GM21786 (cell line): ENCODE results near the gene FOXP3.

Source experiments
- ATAC-seq: cut with Tn5 transposase; IDR thresholded peaks from one replicate; pipeline ENCODE4 v1.9.1; 2021; ENCODE audit not compliant: unreplicated experiment

Gene FOXP3

DNA sequence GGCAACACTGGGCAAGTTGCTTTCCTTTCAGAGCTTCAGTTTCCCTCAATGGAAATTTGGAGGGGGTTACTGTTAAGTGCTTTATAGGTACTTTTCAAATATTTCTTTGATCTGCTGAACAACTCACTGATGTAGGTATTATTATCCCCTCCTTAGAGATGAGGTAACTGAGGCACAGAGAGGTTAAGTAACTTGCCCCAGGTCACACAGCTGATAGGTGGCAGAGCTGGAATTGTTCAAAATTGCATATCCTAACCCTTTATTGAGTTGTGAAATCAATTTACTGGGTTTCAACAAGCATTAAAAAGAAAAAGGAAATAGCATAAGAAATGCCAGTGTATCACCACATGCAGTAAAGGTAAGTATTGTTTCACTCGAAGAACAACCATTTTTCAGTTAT is 11.7 kb upstream of the FOXP3 start:
- no peak for ATAC-seq

DNA sequence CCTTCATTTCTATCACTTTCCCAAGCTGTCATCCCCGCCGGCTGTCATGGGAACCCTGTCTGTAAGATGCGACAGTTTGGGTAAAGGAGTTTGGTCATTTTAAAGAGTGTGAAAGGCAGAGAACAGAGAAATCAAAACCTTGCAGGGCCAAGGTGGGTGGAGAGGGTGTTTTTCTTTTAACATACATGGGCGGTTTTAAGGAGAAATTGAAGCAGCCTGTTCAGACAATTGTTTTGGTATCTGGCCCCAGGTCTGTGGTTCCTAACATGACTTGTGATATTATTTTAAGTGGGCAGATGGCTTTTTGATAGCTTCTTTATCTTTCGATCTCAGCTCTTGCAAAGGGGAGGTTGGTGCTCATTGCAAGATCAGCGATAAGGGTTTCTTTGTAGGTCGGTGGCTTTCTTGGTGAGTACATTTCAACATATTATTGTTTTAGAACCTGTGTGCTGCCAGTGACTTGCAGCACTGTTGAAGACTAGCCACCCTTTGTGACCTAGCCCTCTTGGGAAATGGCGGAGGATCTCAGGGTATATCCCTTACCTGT is 8.7 kb upstream of the FOXP3 start:
- ATAC-seq: no peak

DNA sequence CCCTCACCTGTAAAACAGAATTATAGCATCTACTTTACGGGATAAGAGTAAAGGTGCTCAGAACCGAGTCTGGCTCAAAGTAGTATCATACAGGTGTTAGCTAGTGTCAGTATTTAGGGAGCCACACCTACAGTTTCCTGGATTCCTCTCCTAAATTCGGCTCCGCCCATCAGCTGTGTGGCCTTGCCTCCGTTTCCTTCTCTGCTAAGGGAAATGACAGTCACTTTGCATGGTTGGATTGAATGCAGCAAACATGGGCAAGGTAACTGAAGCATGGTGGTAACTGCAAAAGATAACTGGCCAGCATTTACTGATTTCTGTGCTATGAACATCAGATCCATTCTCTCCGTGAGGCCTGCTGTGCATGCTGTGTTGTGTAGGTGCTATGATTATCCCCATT is 7.9 kb upstream of the FOXP3 start:
- ATAC-seq: no peak

DNA sequence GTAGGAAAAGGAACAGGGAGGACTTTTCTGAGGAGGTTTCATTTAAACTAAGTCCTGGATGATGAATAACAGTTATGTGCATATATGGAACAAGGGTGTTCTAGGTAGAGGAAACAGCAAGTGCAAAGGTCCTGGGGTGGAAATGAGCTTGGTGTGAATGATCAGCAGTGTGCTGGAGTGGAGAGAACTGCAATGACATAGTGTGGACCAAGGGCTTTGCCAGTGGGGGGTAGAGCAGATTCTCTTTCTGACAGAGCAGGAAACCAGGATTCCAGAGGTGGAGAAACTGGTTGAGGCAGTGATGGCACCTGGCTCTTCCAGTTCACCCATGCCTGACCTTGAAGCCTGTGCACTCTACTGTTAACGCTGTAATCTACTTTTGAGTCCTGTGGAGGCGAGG is 6.8 kb upstream of the FOXP3 start:
- no peak for ATAC-seq

DNA sequence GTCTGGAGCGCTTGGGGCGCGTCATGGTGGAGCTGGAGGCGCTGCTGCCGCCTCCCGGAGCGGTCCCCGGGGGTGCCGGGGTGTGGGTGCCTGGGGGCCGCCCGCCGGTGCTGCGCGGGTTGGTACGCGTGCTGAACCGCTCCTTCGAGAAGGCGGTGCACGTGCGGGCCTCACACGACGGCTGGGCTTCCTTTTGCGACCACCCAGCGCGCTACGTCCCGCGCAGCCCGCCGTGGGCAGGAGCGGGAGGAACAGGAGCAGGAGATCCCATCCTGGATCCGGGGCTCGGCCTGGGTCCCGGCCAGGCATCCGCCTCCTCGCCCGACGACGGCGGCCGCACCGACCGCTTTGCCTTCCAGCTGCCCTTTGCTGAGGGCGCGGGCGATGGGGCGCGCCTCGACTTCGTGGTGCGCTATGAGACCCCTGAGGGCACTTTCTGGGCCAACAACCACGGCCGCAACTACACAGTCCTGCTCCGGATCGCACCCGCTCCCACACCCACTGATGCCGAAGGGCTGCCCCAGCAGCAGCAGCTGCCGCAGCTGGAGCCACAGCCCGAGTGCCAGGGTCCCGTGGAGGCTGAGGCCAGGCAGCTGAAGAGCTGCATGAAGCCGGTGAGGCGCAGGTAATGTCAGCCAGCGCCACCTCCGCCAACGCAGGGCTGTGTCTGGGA is 5.9 kb upstream of the FOXP3 start:
- ATAC-seq: no peak

DNA sequence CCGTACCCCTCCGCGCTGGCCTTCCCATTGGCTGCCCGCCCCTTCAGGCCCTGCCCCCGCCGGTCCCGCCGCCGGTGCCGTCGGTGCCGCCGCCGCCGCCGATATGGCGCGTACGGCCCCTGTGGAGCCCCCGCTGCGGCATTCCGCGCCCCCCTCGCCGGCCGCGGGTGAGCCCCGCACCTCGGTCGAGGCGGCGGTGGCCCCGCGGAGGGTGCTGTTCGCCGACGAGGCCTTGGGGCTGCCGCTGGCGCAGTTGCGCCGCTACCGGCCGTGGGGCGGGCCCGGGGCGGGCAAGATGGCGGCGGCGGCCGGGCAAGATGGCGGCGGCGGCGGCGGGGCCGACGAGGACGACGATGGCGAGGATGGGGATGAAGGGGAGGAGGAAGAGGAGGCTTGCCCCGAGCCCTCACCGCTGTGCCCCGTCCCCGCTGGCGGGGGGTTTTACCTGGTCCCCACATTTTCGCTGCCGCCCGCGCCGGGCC is 5.3 kb upstream of the FOXP3 start, which contains the start of gene PPP1R3F:
Gene PPP1R3F (plus strand): TSS at position 27 of the 482 bp plus-strand sequence. CDS start 77 bp downstream, at position 104.
- peak; percentile 13 for ATAC-seq

DNA sequence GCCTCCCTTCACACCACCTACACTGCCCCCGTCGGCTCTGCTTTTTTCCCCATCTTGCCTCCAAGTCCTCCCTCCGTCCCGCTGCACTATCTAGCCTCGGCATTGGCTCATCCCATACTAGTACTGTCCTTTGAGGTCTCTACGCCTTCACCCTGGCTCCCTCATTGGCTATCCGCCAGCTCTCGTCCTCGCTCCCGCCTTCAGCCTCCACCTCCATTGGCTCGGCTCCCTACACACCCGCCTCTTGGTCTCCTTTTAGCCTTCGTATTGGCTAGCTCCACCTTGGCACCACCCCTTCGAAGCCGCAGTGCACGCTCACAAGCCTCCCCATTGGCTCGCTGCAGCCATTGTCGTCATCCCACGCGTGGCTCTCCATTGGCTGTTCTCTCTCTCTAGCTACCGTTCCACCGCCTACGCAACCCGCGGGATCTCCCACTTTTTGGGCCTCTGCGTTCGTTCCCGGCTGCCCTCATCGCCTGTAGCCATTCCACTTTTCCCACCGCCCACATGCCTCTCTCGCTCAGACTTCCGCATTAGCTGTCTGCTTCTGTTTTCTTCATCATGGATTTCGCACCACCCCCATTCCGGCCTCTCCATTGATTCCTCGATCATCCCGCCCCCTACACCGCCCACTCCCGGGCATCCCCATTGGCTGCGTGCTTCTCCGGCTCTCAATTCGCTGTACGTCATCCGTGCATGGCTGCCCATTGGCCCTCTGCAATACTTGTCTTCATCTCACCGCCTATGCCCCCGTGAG is 4.7 kb upstream of the FOXP3 start:
- ATAC-seq: peak; percentile 83

DNA sequence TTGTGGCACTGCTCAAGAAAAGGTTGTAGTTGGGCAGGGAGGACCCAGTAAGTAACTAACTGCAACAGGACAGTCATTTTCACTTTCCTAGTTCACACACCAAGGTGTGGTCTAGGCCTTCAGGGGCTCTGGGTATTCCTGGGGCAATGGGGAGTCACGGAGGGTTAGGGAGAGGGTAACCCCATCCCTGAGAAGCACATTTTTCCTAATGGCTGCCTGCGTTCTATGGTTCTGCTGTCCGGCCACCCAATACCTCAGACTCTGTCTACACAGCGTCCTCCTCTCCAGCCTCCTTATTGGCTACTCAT is 4.1 kb upstream of the FOXP3 start:
- ATAC-seq: no peak

DNA sequence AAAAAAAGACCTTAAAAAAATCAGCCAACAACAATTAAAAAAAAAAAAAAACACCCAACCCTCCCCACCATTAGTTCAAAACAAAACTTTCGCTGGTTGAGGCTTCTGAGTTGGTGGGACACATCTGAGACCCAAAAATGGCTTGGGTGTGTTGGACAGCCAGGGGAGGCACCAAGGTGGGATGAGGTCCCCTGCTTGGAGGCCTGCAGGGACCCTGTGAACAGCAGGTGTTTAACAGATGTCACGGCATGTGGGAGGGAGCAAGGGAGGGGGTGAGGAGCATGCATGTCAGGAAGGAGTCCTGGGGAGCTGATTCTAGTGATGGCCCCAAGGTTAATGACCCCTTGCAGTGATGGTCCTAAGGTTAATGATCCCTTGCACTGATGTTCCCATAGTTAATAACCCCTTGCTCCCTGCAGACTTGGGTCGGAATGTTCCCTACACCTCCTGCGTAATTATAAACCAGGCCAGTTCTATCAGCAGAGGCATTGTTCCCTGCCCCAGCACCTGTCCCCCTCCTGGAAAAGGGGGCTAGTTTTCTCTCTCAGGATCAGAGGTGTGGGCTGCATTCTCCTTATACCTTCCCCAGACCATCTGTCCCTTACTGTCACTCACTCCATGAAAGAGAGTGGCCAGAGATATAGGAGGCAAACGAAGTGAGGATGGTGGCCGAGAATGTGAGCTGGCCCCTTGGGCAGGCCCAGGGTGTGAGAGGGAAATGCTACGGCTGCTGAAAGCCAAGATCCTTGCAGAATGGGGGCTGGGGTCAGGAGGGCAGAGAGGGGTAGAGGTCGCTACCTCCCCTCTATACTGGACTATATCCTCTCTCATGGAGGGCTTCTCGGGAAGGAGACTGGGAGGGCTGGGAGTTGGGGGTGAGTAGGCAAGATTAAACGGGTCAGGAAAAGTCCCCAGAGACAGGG is 2.3 kb upstream of the FOXP3 start:
- no peak for ATAC-seq

DNA sequence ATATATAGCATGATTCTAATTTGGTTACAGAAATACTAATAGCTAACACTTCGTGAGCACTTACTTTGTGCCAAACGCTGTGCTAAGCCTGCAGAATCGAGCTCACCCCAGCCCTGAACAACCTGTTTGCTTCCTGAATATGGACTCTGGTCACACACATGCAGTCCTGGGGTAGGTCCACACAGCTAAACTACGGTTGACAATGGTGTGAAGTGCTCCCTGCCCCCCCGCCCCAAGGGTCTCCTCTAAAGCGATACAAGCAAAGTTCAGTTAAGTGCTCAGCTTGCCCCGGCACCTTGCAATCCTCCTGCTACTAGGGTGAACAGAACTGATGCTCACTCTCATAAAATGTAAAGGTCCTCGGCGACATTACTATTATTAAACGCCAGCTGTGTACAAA is 879 bp downstream of the FOXP3 start:
- ATAC-seq: no peak

DNA sequence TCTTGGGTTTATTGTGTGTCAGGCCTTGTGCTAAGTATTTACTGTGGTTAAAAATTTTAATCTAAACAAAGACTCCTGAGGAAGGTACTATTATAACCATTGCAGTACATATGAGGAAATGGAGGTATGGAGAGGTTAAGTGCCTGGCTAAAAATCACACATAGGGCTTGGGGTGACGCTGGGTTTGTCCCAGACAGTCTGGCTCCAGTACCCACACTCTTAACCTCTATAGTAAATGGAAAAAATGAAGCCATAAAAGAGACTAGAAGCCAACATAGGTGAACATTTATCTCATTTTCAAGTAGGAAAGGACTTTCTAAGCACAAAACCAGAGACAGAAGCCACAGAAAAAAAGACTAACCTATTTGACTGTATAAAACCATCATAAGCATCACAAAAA is 1.9 kb downstream of the FOXP3 start:
- ATAC-seq: no peak

DNA sequence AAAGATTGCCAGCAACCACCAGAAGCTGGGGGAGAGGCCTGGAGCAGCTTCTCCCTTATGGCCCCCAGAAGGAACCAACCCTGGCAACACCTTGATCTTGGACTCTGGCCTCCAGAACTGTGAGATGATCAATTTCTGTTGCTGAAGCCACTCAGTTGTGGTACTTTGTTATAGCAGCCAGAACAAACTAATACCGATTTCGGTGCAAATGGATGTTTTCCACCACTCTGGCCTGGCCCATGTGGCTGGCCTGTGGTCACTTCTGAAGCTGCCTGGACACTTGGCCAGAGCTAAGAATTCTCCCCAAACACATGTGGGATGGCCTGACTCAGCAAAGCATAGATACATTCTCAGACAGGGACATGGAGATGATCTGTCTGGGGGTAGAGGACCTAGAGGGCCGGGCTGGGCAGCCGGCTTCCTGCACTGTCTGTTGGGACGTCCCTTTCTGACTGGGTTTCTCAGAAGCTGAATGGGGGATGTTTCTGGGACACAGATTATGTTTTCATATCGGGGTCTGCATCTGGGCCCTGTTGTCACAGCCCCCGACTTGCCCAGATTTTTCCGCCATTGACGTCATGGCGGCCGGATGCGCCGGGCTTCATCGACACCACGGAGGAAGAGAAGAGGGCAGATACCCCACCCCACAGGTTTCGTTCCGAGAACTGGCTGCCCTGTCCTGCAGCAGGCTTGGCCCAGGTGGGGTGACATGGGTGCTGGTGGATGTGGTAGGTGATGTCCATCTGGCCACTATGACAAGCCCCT is 4.1 kb downstream of the FOXP3 start:
- ATAC-seq: no peak

DNA sequence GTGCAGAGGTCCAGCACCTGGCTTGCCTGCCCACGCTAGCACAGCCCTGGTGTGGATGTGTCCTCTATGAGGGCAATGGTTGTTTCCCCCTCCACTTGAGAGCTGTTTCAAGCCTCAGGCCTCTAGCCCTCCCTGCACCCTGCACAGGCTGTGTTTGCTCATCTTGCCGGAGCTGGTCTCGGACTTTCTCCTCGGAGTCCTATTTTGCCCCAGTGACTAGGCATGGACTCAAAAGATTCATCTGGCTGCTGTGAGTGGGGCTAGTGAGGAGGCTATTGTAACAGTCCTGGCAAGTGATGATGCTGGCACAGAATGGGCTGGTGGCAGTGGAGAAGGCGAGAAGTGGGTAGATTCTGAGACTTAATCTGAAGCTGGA is 5.8 kb downstream of the FOXP3 start:
- no peak for ATAC-seq

DNA sequence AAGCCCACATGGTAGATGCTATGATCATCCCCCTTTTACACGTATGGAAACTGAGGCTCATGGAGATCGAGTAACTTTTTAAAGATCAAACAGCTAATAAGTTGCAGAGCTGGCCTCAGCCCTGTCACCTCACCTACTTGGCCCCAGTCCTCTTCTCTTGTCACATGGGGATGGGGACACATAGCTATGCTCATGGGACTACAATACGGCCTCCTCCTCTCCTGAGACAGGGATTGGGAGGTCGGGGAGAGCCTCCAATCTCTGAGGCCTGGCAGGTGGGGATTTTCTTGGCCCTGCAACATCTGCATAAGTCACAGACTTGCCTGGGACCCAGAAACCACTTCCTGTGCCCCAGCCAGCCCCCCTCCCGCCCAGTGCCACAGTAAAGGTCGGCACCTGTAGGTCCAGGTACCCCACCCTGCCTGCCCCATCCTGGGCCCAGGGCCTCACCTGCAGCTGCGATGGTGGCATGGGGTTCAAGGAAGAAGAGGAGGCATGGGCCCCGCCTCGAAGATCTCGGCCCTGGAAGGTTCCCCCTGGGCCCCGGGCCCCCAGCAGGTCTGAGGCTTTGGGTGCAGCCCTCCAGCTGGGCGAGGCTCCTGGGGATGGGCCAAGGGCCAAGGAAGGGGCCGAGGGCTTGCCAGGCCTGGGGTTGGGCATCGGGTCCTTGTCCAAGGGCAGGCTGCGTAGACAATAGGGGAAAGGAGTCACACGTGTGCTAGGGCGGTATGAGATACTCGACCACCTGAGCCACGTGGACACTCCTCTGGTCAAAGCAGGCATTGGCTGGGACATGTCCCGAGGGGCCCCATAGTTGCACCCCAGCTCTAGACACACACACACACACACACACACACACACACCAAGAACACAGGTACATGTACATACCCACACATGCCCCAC is 6.4 kb downstream of the FOXP3 start:
- ATAC-seq: no peak

DNA sequence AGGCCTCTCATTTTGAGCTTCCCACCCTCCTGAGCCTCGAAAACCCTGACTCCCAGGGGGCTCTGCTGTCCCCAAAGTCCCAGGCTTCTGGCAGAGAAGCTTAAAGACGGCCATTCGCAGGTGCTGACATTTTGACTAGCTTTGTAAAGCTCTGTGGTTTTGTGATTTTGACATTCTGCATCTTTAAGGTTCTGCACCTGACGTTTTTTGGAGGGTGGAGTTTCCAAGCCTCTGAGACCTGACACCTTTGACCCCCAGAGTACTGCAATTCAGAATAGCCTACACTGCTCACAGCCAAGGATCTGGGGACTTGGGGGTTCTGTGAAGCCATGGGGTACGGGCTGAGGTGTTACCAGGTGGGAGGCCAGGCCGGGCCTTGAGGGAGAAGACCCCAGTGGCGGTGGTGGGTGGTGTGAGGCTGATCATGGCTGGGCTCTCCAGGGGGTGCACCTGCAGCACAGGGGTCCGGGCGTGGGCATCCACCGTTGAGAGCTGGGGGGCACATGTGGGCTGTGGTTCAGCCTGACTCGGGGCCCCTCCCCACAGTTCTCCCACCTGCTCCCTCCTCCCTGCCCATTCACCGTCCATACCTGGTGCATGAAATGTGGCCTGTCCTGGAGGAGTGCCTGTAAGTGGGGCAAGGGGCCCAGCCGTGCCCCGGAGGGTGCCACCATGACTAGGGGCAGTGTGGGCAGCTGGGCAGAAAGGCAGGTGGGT is 7.3 kb downstream of the FOXP3 start:
- ATAC-seq: no peak

DNA sequence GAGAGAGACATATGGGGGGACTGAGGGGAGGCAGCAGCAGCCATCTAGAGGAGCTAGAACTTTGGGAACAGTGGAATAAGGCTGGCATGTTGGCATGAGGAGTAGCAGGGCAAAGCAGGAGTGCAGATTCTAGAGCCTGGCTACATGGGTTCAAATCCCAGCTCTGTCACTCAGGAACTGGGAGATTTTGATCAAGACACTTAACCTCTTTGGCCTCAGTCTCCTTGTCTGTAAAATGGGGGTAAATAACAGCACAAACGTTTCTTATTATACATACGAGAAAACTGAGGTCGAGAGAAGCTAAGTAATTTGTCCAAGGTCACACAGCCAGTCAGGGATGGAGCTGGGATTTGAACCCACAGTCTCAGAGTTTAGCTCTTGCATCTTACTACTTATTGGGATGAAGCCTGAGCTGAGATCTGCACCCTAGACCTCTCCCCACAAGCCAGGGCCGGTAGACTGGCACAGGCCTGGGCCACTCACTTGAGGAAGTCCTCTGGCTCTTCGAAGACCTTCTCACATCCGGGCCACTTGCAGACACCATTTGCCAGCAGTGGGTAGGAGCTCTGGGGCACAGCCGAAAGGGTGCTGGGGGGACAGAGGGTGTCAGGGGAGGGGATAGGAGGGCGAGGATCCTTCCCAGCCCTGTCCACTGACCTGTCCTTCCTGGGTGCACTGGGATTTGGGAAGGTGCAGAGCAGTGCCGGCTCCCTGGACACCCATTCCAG is 8.1 kb downstream of the FOXP3 start:
- no peak for ATAC-seq

DNA sequence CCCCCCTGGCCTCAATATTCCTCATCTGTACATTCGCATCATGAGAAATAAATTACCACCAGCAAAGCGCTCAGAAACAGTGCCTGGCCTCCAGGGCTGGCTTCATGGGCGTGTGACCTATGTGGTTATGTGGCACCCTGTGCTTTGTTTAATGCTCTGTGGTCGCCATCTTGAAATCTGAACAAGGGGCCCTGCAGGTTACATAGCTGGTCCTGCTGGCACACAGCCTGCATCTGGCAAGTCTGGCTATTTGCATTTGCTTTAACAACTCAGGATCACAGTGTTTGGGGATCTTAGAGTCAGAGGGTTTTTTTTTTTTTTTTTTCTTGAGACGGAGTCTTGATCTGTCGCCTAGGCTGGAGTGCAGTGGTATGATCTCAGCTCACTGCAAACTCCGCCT is 9.9 kb downstream of the FOXP3 start:
- ATAC-seq: no peak

DNA sequence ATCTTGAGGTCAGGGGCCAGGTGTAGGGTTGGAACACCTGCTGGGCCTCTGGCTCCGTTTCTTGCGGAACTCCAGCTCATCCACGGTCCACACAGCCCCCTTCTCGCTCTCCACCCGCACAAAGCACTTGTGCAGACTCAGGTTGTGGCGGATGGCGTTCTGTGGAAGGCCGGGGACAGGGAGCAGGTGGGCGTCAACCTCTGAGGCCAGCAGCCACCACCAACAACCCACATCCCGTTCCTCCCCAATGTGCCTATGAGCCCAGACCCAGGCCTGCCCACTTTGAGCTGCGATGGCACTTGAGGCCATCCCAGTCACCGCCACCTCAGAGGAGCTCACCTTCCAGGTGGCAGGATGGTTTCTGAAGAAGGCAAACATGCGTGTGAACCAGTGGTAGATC is 13.2 kb downstream of the FOXP3 start:
- ATAC-seq: no peak
